Stimulated activated CD8-positive, alpha-beta memory T cell treated with anti-CD3 and anti-CD28 coated beads, Interleukin-15, amount 100 ng/mL, for 4 hours (primary cell): ENCODE measurements around the gene RACK1.

Source experiments
- DNase-seq, 2 donors: peaks; one replicate each; pipeline ENCODE4 v3.0.0-alpha.2; 2020; ENCODE audit warnings: low read depth in 2 of 2

Gene RACK1

DNA sequence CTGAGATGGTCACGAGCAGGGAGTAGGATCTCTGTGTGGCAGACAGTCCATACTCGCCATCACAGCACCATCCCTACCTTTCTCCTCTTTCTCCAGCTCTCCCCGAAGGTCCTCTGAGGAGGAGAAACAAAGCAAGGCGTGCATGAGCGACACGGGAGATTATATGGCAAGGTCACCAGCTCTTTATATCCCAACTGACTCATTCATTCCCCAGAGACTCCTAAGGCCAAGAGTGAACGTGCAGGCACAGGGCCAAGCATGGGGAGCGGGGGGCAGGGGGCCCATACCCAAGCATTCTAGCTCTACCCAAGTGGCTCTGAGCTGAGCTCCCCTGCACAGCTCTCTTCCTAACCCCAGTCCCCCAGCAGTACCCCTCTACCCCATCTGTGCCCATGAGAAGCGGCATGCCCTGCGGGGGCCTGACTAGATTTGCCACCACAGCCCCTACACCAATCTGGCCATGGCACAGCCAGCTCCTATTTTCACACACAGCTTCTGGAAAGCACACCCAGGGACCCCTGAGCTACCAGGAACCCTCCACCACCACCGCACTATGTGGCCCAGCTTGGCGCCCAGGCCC lies 45.5 kb downstream of the RACK1 start:
- no peak for DNase-seq

DNA sequence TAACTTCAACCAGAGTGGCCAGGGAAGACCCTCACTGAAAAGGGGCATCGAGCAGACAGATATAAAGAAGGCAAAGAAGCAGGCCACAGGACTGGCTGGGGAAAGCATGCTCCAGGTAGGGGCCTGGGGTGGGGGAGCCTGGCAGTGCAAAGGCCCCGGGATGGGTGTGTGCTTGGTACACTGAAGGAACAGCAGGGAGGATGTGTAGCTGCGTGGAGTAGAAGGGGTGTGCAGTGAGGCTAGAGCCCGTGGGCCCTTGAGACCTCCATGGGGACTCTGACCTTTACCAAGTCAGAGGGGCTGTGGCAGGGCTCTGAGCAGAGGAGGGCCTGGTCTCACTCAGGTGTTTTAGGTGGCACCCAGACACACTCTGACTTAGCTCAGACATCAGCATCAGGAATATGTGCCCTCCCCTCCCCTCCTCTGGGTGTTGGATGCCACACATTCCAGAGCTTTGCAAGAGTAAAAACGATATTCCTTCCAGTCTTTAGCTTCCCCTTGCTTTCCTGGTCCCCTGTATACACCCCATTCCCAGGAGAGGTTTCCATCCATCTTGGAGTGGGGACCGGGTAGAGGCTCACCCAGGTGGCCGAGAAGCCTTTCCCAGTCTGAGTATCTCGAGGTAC lies 46.3 kb downstream of the RACK1 start:
- no peak for DNase-seq

DNA sequence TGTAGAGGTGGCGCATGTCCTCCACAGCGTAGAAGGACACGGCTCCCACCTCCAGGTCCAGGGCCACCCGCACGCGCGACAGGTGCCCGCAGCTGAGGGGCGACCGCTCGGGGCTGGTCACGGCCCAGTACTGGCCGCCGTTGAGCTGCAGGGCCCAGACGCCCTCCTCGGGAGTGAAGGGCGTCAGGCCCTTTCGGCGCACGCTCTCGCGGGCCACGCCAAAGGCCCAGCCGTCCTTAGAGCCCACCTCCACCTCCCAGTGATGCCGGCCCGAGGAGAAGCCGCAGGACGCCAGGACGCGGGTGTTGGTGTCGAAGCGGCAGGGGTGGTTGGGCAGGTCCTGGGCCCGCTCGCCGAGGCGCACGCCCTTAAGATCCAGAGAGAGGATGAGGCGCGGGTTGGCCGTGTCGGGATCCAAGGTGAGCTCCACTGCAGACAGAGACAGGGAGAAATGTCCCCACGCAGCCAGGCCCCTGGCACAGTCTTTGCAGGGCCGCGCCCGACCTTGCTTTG lies 48.4 kb downstream of the RACK1 start:
- DNase-seq: no peak

DNA sequence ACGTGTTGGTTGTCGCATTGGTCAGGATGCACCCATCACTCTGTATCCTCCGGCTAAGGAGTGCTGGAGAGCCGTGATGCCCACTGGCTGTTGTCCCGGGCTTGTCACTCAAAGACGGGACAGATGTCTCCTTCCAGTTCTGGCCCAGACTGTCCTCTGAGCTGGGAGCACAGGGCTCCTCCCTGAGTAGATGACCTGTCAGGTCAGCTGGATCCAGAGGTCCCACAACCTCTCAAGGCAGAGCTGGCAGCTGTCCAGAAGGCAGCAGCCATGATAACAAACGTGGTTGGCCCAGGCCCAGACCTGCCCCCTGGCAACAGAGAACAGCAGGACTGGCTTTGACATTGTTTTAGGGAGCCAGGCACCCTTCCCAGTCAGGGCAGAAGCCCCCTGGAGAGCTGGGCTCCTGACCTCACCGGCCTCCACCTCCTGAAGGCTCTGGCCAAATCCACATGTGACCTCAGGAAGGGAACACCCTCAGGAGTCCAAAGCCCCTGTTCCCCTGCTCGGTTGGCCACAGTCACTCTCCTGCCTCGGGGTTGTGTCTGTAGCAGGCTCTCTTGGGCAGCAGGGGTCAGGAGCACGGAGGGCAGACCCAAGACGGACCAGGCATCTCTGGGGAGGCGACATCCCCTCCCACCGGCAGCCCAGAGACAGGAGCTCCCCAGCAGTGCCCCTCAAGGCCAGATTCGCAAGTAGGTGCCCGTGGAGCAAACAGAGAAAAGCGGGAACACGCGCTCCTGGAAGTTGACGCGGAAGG lies 49.0 kb downstream of the RACK1 start:
- no peak for DNase-seq

DNA sequence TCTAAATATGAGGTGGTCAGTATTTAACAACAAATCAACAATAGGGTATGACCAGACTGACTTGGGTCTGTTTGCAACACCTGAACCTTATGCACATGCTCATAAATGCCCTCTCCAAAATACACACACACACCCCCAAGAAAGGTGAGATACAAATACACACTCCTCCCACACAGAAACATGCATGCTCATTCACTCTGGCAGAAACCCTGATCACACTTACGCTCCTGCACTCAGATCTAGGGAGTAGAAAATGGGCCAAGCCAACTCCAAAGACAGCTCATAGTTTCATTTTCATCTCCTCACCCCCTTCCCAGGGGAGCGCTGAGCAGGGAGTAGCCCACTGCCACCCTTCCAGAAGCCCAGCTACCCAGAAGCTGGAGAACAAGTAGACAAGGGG lies 50.0 kb downstream of the RACK1 start:
- DNase-seq: no peak

DNA sequence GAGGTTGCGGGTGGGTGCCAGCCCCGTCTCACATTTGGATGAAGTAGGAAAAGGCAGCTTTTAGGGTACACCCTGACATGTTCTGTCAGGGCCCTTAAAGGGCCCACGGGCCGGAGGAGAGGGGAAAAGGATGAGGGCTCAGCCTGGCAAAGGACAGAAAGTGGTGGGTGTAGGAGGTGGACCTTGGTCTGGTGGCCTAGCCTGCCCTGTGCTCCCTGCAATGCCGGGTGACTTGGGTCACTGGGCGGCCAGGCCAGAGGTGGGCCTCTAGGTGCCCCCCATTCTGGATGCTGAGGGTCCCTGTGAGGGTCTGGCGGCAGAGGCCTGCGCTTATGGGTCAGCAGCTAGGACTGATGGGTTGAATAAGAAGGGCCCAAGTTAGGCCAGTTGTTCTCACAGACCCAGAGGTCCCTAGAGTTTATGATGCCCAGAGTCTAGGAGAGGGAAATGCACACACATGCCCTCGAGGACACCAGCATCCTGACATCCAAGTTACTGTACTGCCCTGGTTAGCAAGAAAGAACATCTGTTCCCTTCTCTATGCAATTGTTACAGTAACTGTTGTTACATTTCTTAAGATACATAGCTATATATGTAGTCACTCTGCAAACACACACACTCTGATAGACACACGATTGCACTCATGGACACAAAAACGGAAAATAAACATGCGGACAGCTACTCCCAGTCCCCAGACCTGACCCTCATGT lies 51.2 kb downstream of the RACK1 start:
- no peak for DNase-seq

DNA sequence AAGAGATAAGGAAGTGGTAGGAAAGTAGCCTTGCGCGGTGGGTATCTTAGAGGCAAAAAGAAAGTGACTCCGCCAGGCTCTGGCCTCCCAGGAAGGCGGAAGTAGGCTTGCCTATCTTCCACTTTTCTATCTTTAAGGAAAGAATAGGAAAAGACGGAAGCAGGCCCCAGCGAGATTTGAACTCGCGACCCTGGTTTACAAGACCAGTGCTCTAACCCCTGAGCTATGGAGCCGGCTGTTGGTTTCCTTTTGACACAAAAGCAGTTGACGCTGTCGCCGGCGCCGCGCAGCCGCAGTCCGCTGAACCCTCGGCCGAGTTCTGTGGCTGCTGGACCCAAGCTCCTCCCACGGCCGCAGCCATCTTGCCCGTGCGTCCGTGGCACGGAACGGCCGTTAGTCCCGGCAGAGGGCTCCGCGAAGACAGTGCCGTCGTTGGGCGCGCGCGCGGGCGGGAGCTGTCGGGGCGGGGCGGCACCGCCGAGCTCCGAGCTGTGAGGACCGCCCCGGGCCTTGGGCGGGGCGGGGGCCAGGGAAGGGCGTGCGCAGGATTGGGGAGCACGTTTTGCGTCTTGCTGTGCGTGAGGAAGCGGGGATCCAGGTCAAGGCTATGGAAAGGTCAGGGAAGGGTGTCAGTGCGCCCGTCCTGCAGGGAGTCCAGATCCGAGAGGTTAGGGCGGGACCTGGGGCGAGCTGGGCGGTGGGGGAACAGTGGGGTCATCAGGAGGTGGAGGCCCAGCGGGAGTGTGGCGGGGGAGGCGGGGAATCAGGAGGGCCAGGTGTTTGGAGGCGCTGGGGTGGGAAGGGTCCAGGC lies 52.0 kb downstream of the RACK1 start:
- DNase-seq: peak; percentile 88 to 92

DNA sequence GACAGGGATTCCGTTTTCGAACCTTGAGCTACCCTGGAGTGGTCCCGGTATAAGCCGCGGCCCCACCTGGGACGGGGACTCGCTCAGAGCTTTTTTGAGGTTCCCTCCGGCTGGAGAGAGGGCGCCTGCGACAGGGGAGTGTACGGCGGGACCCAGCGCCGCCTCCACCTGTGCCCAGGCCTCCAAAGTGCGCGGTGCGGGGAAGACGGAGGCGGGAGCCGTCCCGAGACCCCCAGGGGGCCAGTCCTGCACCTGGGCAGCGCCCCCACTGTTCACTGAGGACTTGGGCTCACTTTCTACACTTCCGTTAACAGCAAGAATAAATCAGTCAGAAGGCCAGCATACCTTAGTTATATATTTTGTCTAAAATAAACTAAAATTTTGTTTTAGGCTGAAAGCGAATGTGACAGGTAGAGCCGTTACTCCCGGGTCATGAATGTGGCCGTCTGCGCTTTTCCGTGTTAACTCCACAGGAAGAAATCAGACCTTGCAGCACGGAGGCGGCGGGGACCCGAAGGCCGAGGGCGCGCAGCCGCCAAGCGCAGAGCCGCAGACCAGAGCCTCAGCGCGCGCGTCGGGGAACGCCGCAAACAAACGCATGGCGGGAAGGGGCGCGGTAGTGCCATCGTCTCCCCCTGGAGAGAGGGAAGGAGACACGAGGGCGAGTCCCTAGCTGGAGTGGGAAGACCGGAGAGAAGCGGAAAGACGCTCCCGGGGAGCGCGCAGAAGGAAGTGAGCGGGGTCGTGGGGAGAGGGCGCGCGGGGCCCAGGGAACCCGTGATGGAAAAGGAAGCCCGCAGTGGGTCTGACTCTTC lies 52.8 kb downstream of the RACK1 start:
- DNase-seq: no peak

DNA sequence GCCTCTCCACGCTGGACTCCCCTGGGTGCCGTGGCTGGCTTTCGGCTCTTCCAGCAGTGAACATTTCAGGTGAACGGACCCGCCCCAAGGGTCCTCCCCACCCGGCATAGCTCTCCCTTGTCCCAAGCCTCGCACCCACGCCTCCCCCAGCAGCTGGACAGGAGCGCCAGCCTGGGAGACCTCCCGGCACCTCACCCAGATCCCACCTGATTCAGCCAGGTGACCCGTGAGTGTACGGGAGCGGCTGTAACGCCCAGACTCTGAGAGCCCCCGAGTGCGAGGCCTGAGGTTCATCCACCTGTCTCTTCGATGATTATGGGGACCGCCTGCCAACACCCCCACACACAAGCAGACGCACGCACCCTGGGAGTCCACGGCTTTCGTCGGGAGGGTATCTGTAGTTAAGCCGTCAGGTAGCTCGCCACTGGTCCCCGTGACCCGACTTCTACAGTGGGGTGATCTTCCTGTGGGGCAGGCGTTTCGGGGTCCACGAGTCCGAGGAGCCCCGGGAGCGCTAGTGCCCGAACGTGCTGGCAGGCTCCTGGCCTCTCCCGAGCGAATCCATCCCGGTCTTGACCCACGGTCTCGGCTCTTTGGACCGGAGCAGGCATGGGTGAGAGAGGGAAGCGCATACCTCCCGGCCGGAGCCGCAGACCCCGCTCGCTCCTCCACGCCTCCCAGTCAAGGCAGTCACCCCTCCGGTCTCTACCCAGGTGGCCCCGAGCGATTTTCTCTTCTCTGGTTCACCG lies 53.6 kb downstream of the RACK1 start:
- no peak for DNase-seq

DNA sequence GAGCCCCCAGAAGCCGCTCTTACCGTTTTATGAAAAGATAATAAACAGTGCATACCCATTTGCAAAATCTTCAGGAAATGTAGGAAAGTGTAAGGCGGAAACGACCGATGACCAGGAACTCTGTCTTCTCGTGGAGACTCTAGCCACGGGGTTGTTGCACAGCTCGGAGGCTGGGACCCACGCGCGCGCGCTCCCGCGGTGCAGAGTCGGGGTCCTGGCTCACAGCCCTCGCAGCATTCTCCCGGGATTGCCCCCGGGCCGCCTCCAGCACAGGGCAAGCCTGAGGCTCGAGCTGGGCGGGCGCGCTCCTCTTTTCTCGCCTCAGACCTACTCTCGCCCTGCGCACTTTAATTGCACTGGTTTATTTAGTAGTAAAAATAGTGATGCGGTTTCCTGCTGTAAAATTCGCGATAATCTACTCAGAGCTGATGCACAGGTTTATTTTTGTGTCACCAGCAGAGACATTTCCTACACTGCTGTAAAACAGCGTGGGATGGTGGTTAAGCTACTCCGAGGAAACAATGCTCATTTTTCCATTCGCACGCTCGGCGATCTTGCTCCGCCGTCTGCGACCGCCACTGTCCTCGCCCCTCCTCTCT lies 54.2 kb downstream of the RACK1 start:
- DNase-seq: peak in 1 of 2 donors; percentile 51

DNA sequence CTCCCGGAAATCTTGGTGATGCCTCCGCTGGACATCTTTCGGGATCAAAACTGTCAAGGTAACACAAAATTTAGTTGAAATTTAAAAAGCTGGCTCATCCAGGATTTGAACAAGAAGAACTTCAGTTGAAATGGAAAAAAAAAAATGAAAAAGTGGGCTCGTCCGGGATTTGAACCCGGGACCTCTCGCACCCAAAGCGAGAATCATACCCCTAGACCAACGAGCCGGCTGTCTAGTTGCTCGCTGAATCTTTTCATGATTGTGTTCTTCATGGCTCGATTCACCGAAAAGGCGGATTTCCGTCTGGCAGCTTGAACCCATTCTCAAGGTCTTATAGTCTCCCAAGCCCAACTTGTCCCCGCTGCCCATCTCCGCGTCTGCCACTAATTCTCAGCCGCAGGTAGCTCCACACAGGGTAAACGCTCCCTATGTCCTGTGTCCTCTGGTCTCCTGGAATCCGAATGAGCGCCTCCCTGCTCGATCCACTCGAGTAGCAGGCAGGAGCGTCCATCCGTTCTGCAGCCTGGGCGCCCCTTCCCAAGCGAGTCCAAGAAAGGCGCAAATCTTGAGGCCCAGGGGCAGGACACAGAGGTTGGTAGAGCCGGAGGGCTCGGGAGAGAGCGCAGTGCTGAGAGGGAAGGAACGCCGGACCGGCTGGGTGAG lies 54.9 kb downstream of the RACK1 start:
- peak; percentile 41 to 67 for DNase-seq

DNA sequence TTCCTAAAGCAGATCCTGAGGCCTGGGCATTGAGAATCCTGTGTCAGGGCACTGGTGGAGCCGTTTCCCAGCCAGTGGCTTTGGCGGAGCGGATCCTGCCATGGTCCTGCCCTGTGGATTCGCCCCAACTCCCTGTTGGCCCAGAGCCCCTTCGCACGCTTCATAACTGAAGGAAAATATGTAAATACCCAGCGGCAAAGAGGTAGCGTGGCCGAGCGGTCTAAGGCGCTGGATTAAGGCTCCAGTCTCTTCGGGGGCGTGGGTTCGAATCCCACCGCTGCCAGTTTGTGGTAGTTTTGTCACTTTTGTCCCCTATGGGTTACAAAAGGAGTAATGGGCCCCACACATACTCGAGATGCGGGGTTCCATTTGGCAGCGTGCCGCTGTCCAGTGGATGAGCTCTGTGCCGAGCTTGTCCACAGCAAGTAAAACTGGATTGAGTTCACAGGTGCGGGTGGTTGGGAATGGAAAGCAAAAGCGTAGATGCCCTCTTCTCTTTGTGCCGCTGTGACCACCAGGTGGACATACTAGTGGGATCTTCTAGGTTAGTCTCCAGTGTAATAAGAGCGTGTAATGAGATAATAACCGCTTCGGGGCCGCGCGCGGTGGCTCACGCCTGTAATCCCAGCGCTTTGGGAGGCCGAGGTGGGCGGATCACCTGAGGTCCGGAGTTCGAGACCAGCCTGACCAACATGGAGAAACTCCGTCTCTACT lies 56.0 kb downstream of the RACK1 start:
- DNase-seq: no peak

DNA sequence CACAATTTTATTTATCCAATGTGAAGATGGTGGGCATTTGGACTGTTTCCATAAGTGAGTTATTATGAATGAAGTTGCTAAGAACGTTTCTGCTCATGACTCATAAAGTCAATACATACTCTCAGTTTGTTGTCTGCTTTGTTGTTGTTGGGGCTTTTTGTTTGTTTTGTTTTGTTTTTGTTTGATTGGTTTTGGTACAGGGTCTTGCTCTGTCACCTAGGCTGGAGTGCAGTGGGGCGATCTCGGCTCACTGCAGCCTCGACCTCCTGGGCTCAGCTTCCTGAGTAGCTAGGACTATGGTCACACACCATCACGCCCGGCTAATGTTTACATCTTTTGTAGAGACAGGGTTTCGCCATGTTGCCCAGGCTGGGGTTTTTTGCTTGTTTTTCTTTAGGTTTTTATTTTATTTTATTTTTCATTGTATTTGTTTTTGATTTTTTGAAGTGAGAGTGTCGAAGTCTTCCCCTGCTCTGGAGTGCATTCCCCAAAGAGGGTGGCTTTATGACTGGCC lies 56.7 kb downstream of the RACK1 start:
- DNase-seq: no peak
